ENCODE results near the gene GALNS. TPM values are rescaled to one million over a fixed set of nuclear protein-coding genes. Genes with fewer than 3 reads are reported as not detected.
A peak's percentile ranks its signal among the peaks of the same experiment; 100 is the strongest.

The GALNS gene
- total and polyA plus RNA-seq, 2 of the 4 experiments (the other 2 are of a cell fraction) = 7.2 to 32.5 TPM

DNA sequence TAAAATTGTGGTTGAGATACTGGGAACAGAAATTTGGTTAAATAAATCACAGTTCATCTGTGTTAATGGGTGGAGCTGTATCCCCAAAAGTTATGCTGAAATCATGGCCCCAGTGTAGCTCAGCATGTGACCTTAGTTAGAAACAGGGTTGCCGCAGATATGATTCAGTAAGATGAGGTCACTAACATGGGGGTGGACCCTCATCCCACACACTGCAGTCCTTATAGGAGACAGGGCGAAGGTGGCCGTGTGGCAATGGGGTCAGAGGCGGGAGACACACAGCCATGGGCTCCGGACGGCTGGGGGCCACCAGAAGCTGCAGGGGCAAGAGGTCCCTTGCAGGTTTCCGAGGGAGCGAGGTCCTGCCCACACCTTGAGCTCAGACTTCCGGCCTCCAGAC, 10.7 kb downstream of the GALNS start:
- Histone ChIP-seq H3K23ac (ENCODE audit: low read depth, low read length) (no peak overlapping the region), H3K4me2 (ENCODE audit: low read depth, low read length) (no peak overlapping the region), H3K27ac (ENCODE audit: insufficient read depth, low read length) (no peak overlapping the region), H4K5ac (ENCODE audit: low read depth, low read length) (no peak overlapping the region), H2AK5ac (ENCODE audit: low read depth, low read length) (no peak overlapping the region), H3K4me1 (ENCODE audit: control insufficient read depth, insufficient read depth, low read length) (peaks cover 3% of the 10 kb centered on the region; the same call in 1 of the 2 replicates), H3K14ac (replicated peaks; ENCODE audit: low read depth, low read length) (no peak overlapping the region), H3K27me3 (ENCODE audit: control insufficient read depth, insufficient read depth, low read length) (no peaks in the 10 kb centered on the region), H2BK120ac (ENCODE audit: low read depth, low read length) (no peak overlapping the region), H3K36me3 (ENCODE audit: control insufficient read depth, insufficient read depth, low read length) (peaks cover 18% of the 10 kb centered on the region), H2AFZ (replicated peaks; ENCODE audit: low read length, poor library complexity) (no peak overlapping the region), H4K91ac (ENCODE audit: insufficient read depth, low read depth, low read length) (no peak overlapping the region), H3K9me1 (ENCODE audit: insufficient read depth, low read length) (no peaks in the 10 kb centered on the region), H4K8ac (ENCODE audit: low read depth in 2 of 2, low read length in 2 of 2) (no peak overlapping the region), H3K79me1 (ENCODE audit: low read depth in 1 of 2, low read length in 2 of 2) (peaks cover 4 to 20% of the 10 kb centered on the region in 2 experiments), H3K9ac (ENCODE audit: low read depth, low read length) (no peak overlapping the region), H3K56ac (ENCODE audit: extremely low read depth, insufficient read depth, low read length) (no peak overlapping the region), H3K4me3 (ENCODE audit: insufficient read depth, low read depth, low read length) (no peak overlapping the region), H3K9me3 (ENCODE audit: control insufficient read depth, insufficient read depth, low read length) (no peaks in the 10 kb centered on the region), H2AK9ac (replicated peaks; ENCODE audit: low read depth, low read length, poor library complexity) (no peak overlapping the region), H3K18ac (ENCODE audit: low read depth, low read length) (no peak overlapping the region), H2BK15ac (ENCODE audit: low read depth, low read length) (no peak overlapping the region), H3K4ac (ENCODE audit: low read depth, low read length) (no peak overlapping the region), H2BK5ac (ENCODE audit: low read depth, low read length, poor library complexity, severe bottlenecking) (no peak overlapping the region), H2BK20ac (ENCODE audit: low read depth, low read length) (no peak overlapping the region), H4K20me1 (ENCODE audit: insufficient read depth, low read length) (peaks cover 14% of the 10 kb centered on the region; the same call in 1 of the 2 replicates)
- no TSS peak for BruUV-seq (replicated peaks)
- 92% methylated on average over 8 of the region's 9 CpGs; no CpG with 5 or more reads in 1 of the 2 experiments for WGBS, 2 experiments (ENCODE audit: extremely low coverage in 2 of 2, insufficient read length in 1 of 2)
- in situ Hi-C loops (cut with MboI; ENCODE audit: low sequenced_read_pairs) (no loop called here), intact Hi-C loops (cut with micrococcal nuclease) (no loop called here), dilution Hi-C loops (cut with HindIII; ENCODE audit: low sequenced_read_pairs, unreplicated experiment) (no loop called here)
- ATAC-seq (ENCODE audit: low read depth) (no peak), DNase-seq (peak; percentile 31)
- ChIA-PET POLR2A (ENCODE audit: unreplicated experiment) (interaction anchor here (1.2 kb wide), 1 partner anchor 11 kb away, joined by 3 read pairs; the partner anchor contains the start of genes GALNS and TRAPPC2L), CTCF (interaction anchor here (1.6 kb wide), 1 partner anchor 12 kb away, joined by 6 read pairs; no protein-coding TSS in a partner anchor)
- TF ChIP-seq, protein P1, sequence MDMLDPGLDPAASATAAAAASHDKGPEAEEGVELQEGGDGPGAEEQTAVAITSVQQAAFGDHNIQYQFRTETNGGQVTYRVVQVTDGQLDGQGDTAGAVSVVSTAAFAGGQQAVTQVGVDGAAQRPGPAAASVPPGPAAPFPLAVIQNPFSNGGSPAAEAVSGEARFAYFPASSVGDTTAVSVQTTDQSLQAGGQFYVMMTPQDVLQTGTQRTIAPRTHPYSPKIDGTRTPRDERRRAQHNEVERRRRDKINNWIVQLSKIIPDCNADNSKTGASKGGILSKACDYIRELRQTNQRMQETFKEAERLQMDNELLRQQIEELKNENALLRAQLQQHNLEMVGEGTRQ (IDR thresholded peaks at IDR 0.05; ENCODE audit: low read depth, low read length) = peak; percentile 30; the same call in 1 of the 2 replicates
- TF ChIP-seq RCOR1 (IDR thresholded peaks at IDR 0.05; ENCODE audit: insufficient replicate concordance, low read length) = no peak

All from IMR-90 (cell line).